Activated effector memory CD4-positive, alpha-beta T cell treated with Interleukin-2 at 50 U/mL for 16 hours (primary cell): ENCODE data around the gene OSGIN1.

Source experiments
- DNase-seq: peaks from one replicate; pipeline ENCODE4 v3.0.0-alpha.2; 2020

OSGIN1 gene

DNA sequence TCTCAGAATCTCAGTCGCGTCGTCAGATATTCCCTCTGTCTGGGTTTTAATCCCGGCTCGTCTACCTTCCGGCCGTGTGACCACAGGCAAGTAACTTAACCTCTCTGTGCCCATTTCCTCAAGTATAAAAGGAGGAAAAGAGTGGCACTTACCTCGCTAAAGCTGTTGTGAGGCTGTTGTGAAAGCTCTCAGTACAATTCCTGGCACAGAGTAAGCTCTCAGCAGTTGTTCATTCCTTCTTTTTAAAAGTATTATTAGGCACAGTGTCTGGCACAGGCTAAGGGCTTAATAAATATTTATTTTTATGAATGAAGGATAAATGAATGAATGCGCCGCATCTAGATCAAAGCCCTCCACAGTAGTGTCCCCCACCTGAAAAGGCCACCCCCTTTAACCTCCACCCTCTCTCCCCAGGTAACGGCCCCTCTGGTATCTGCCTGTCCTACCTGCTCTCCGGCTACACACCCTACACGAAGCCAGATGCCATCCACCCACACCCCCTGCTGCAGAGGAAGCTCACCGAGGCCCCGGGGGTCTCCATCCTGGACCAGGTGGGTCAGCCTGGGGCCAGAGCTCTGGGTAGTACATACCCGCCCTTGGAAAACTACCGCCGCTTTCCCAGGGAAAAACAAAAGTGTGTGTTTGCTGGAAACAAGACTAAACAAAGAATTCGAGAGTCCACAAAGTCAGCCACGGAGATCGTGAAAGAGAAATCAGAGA, 6.0 kb downstream of the OSGIN1 start:
- no peak for DNase-seq

DNA sequence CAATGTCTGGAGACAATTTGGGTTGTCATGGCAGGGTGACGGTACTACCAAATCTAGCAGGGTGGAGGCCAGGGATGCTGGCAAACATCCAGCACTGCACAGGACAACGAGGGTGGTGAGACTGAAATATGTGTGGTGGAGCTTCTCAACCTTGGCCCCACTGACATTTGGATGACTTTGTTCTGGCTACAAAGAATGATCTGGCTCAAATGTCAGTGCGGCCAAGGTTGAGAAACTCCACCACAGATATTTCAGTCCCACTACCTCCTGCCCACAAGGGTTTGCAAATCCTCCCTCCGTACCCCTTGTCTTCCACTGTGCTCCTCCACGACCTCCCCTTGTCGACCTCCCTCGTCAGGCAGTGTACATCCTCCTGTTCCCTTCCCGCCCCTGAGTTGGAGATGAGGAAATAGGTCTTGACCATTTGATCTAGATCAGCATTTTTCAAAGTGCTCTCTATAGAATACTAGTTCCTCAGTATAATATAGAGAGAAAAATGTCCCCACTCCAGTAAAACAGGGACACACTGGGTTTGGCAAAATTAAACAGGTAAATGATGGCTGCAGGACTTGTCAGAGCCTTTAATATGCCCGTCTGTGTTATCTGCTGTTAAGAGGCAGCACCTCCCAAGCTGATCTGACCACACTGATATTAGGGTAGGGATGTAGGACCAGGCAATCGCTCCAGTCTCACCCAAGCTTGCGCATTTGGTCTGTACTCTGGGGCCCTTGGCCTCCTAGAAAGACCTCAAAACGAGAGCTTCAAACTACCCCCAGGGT, 6.8 kb downstream of the OSGIN1 start:
- DNase-seq = no peak

DNA sequence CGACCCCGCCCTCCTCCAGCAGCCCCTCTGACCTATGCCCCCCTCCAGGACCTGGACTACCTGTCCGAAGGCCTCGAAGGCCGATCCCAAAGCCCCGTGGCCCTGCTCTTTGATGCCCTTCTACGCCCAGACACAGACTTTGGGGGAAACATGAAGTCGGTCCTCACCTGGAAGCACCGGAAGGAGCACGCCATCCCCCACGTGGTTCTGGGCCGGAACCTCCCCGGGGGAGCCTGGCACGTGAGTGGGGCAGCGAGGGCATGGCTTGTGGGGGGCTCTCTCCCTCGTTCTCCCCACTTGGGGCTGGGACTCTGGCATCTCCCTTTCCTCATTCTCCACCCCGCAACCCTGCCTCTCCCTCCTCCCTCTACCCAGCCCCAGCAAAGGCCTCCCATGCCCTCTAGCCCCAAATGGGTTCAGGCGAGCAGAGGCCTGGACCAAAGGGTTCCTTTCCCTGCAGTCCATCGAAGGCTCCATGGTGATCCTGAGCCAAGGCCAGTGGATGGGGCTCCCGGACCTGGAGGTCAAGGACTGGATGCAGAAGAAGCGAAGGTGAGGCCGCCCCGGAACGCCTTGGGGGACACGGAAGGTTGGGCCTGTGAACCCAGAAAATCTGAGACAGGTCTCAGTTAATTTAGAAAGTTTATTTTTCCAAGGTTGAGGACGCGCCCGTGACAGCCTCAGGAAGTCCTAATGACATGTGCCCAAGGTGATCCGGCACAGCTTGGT, 7.6 kb downstream of the OSGIN1 start:
- DNase-seq = no peak

DNA sequence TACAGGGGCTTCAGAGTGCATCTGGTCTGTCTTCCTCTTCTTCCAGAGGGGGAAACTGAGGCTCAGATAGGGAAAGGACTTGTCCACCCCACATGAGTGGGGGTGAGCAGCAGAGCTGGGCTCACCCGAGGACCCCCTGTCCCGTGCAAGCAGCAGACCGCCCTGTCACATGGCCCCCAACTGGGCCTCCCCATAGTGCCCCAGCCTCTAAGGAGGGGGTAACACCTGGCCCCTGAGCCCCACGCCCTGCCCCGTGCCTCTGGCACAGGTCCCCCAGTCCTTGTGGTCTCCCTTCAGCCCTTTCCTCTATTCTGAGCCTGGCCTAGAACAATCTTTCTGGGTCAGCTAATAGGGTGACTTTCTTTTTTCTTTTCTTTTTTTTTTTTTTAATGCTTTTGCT, 8.6 kb downstream of the OSGIN1 start:
- no peak for DNase-seq

DNA sequence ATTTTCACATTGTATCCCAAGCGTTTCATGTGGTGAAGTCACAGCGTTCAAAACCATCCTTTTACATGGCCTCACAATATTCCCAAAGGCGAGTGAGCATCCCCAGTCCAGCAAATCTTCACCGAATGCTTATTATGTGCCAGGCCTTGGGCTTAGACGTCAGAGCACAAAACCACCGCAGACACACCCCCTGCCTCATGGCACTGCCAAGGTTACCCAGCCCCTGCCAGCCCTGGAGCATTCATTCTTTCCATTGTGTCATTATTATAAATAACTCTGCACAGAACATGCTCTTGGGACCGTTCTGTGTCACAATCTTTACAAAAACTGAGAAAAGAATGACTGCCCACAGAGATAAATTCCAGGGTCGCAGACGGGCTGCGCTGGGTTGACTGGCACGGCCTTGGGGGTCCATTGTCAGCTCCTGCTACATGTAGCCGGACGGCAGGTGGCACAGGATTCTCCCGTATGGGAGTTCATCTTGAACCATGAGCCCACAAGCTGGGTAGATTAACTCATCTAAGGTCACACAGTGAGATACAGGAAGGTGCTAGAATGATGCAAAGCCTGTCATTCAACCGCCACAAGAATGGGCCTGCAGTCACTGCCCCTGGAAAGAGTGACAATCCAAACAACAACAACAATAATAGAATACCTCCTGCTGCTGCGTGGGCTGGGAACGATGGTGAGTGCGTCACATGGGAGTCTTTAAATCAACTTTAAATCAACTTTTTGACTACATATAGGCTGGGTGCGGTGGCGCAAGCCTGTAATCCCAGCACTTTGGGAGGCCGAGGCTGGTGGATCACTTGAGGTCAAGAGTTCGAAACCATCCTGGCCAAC, 10.5 kb downstream of the OSGIN1 start:
- no peak for DNase-seq

DNA sequence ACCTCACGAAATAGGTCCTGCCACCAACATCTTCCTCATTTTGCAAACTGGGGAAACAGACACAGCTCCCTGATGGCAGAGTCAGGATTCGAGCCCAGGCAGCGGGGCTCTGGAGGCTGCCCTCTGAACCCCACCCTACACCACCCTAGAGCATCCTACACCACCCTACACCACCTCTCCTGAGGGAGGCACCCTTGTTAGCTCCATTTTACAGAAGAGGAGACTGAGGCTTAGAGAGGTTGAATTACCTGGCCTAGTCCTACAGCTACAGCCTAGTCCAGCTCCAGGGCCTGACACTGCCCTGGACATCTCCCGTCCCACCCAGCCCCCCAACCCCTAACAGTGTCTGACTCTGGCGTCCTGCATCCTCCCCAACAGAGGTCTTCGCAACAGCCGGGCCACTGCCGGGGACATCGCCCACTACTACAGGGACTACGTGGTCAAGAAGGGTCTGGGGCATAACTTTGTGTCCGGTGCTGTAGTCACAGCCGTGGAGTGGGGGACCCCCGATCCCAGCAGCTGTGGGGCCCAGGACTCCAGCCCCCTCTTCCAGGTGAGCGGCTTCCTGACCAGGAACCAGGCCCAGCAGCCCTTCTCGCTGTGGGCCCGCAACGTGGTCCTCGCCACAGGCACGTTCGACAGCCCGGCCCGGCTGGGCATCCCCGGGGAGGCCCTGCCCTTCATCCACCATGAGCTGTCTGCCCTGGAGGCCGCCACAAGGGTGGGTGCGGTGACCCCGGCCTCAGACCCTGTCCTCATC, 11.8 kb downstream of the OSGIN1 start:
- DNase-seq = no peak

DNA sequence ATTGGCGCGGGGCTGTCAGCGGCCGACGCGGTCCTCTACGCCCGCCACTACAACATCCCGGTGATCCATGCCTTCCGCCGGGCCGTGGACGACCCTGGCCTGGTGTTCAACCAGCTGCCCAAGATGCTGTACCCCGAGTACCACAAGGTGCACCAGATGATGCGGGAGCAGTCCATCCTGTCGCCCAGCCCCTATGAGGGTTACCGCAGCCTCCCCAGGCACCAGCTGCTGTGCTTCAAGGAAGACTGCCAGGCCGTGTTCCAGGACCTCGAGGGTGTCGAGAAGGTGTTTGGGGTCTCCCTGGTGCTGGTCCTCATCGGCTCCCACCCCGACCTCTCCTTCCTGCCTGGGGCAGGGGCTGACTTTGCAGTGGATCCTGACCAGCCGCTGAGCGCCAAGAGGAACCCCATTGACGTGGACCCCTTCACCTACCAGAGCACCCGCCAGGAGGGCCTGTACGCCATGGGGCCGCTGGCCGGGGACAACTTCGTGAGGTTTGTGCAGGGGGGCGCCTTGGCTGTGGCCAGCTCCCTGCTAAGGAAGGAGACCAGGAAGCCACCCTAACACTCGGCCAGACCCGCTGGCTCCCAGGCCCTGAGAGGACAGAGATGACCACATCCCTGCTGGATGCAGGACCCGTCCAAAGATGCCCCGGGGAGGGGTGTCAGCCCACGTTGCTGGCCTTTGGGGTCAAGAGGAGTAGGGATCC, 12.6 kb downstream of the OSGIN1 start:
- DNase-seq = no peak

DNA sequence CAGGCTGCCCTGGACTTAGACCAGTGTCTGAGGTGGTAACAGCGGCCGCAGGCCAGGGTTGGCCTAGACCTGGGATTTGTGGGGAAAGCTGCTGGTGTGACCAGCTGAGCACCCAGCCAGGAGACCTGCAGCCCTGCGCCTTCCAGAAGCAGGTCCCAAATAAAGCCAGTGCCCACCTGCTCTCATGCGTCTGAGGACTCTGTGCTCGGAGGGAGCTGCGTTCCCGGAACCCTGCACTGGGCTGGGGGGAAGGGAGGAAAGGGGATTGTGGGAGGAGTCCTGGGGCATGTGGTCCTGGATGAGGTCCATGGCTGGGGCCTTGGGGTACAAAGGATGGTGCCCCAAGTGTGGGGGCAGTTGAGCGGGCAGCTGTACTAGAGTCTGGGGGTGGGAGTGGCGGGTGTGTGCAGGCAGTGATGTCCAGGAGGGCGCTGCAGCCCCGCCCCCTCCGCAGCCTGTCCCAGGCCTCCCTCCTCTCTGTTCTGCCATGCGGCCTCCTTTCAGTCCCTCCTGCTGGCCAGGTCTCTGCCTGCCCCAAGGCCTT, 13.2 kb downstream of the OSGIN1 start:
- no peak for DNase-seq

DNA sequence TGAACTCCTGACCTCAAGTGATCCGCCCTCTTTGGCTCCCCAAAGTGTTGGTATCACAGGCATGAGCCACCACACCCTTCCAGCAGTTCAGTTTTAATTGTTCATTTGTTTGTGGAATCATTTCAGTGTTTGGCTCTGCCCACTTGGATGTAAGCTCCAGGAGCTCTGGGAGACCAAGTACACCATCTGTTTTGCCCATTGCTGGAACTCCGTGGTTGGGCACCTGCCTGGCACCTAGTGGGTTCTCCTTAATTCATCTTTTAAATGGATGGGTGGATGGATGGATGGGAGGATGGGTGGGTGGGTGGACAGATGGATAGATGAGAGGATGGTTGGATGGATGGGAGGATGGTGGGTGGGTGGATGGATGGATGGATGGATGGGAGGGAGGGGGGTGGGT, 14.1 kb downstream of the OSGIN1 start:
- no peak for DNase-seq

DNA sequence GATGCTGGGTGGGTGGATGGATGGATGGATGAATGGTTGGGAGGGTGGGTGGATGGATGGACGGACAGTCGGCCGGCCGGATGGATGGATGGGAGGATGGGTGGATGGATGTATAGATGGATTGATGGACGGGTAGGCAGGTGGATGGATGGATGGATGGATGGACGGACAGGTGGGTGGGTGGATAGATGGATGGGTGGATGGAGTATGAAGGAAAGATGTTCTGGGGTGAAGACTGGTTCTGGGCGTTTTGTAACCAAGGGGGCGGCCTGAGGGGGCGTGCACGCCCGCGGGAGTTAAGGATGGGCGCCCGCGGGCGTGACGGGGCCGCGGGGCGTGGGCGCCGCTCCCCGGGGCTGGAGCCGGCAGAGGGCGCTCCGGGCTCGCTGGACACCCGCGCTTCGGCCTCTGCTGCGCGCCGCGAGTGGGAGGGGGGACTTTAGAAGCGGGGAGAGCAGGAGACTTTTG, 14.8 kb downstream of the OSGIN1 start, which contains the start of gene NECAB2:
TSS of gene NECAB2 (plus strand) at position 407 of the 468 bp plus-strand sequence. CDS start 405 bp downstream, outside the sequence.
- DNase-seq = no peak

DNA sequence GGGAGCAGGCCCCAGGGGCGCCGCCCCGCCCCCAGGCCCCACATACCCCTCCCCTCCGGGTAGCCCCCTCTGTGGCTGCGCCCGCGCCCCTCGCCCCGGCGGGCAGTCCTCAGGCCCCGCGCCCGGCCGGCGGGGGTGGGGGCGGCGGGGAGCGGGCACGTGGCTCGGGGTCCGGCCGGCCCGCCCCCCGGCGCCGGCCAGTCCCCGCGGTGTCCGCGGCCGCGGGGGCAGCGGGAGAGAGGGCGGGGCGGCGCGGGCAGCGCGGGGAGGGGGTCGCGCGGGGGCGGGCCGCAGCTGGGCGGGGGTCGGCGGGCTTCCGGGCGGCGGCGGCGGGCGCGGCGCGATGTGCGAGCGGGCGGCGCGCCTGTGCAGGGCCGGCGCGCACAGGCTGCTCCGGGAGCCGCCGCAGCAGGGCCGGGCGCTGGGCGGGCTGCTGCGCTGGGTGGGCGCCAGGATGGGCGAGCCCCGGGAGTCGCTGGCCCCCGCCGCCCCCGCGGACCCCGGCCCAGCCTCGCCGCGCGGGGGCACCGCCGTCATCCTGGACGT, 15.3 kb downstream of the OSGIN1 start:
- DNase-seq = no peak

DNA sequence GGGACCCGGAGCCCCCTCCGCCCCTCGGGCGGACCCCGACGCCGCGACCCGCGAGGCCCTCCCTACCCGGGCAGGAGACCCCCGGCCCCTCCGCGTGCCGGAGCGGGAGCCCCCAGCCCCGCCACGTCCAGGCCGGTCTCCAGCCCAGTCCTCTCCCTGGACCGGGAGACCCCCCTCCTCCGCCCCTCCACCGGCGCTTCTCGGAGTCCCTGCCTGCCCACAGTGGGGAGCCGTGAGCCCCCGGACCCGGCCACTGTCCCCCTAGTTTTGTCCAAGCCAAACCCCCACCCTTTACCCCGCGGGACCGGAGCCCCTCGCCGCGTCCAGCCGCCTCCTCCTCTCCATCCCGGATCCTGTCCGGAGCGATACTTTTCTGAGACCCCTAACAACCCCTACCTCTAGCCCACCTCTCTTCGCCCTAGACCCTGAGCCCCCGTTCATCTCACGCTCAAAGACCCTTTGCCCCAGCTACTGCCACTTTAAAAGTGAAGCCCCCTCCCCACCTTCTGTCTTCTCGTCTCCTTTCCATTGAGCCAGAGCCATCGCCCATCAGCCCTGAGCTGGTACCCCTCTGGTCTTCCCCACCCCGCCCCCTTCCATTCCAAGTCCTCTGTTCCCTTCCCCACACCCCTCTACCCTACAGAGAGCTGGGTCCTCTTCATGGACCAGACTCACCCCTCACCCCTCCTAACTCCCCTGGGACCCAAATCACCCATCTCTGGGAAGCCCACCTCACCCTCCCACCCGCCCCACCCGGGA, 16.0 kb downstream of the OSGIN1 start:
- DNase-seq = no peak

DNA sequence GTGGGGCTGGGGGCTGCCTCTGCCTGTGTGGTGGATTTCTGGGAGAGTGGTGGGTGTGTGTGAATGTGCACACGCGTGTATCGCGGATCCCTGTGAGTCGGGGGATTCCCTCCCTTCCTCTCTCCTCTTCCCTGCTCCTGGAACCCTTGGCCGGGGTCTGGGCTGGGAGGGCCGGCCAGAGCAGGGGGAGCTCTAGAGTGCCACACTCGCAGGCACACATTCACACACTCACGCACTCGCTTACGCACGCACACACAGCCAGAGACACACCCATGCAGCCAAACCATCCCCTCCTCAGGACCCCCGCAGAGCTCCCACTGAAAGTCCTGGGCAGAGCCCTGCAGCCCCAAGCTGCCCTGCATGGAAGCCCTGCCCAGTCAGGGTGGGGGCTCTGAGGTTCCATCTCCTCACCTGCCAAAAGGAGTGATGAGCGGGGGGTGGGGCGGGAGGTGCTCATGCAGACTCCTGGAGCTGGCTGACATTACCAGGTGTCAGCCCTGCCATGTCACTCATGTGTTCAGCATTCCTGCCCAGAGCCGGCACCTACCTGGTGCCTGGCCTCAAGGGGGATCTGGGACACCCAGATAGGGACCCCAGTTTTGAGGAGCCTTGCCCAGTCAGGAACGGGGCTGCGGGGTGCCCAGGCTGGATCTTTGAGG, 16.9 kb downstream of the OSGIN1 start:
- no peak for DNase-seq

DNA sequence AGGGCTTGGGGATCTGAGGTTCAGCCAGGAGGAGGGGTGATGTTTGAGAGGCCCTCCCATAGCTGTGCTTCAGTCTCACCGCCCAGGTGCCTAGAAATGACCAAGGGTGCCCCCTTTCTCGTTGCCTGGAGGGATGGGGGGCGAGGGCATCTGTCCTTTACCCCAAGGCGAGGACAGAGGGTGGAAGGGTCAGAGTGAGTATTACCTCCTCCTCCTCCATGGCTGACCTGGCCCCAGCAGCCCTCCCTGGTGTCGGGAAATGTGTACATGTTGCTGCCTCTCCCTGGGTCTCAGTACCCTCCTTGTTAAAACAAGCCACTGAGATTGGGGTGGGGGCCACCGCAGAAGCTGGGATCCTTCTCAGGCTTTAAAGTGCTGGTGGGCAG, 17.4 kb downstream of the OSGIN1 start:
- DNase-seq = no peak

DNA sequence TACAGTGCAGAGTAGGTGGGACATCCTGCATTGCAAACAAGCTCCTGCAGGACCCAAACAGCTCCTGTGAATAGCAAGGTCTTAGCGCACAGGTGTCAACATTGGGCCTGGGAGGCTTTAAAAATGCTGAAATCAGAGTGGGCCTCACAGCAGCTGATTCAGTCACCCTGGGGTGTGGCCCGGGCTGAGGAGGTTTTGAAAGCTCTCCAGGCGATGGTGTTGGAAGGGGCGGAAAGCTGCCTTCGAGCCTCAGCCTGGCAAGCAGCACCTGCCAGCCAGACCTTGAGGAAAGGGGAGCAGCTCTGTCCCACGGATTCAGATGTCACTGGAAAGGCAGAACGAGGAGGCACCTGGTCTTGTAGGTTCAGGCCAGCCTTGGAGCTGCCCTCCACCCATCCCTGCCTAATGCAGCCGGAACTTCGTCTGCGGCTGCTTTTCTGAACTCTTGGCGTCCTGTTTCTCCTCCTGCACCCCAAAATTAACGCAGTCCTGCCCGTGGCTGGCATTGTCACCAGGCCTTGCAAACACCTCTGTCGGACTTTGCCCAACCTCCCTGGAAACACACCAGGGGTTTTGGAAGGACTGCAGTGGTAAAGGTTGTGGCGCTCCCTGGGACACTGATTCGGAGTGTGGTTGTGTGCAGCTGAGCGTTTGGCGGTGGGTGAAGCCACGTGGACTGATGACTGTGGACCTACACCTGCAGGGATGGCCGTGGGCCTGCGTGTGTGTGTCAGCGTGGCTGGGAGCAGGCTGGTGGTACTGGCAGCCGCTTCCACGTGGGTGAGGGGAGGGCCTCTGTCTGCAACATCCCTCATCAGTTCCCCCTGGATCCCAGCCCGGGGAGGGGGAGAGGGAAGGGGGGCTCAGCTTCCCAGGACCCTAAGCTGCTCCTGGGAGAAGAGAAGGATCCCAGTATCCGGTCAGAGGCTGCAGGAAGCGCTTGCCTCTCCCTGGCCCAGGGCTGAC, 18.4 kb downstream of the OSGIN1 start:
- no peak for DNase-seq

DNA sequence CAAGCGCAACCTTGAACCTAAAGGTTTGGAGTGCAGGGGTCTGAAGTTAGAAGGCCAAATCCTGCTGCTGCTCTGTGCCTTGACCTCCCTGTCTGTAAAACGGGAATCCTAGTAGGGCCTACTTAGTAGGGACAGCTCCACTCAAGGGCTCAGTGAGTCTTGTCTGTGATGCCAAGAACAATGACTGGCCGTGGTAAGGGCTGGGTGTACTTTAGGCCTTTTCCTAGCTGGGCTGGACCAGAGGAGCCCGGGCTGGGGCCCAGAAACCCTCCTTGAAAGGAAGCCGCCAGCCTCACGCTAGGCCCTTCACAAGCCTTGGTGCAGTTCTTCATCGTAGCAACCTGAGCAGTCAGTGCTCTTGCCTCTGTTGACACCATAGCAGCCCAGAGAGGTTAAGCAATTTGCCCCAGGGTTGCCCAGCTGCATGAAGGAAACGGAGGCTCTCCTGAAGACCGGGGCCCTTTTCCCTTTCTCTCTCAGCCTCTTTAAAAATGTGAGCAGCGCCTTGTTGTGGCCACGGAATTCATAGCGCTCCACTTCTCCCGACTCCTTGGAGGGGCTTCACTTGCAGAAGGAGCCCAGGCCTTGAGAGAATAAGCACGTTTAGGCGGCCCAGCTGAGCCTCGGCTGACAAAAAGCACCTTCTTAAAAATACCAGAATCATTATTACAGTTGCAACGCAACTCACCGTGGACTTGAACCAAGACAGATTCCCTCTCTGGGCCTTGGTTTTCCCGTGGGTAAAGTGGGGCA, 19.4 kb downstream of the OSGIN1 start:
- no peak for DNase-seq

DNA sequence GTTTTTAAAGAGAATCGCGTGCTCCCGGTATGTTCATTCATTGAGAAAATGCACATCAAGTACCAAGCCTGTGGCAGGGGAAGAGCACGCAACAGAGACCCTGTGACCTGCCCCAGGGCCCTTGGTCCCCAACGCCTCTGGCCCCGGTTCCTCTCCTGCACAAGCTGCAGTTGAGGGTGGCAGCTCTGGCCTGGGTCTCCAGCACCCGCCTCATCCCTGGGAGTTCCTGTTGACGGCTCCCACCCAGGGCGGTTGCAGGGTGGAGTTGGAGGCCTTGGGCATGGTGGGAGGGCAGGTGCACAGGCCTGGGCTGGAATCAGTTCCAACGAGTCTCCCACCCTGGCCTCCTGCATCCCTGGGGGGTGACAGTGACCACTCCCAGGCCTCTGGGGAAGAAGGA, 20.0 kb downstream of the OSGIN1 start:
- DNase-seq = no peak
